HepG2 (cell line): ENCODE measurements around the gene KAT6B. TPM values are rescaled to one million over a fixed set of nuclear protein-coding genes. Genes with fewer than 3 reads are reported as not detected.

Experiments used
- ATAC-seq: fragments of 200-7000 bp; cut with Tn5 transposase; 3 replicates; pipeline ENCODE4 v1.9.1; 2020; ENCODE audit warnings: mild to moderate bottlenecking, moderate library complexity
- BruUV-seq: library from RNA; stranded (reverse); fragments of 400-500 nt; replicated peaks from 2 replicates; lab custom pipeline; 2021; lab: Mats Ljungman, UMichigan
- CTCF ChIA-PET: fragments of 300-600 bp; formaldehyde crosslinking; extraction: SDS; loops from one replicate; lab custom pipeline; 2021; ENCODE audit warnings: low total read pairs, inconsistent platforms, low intra/inter-chr PET ratio; lab: Yijun Ruan, JAX
- POLR2A ChIA-PET: fragments of 350-600 bp; sonication (Branson Sonifier 250); formaldehyde crosslinking; loops from one replicate; lab custom pipeline; 2020; ENCODE audit warnings: antibody characterized with exemption, inconsistent platforms; lab: Yijun Ruan, JAX
- DNase-seq: peaks from one replicate; pipeline ENCODE4 v3.0.0-alpha.2; 2015; ENCODE audit warnings: low spot score
- FAIRE-seq: peaks from 3 replicates; lab custom pipeline; 2011; peaks lifted over from hg19 to GRCh38; lab: Jason Lieb, UNC
- H2AFZ ChIP-seq: one replicate; pipeline ENCODE4 v1.6.1; 2011; ENCODE audit warnings: low read length, inconsistent platforms
- H3K27ac ChIP-seq: fragments of 300-600 bp; 3 replicates; pipeline ENCODE4 v1.8.0; 2011; ENCODE audit warnings: mixed run types, mild to moderate bottlenecking, mixed read lengths, low read length, inconsistent platforms; ENCODE audit not compliant: insufficient read depth; ENCODE audit errors: extremely low read length
- H3K27me3 ChIP-seq, 2 experiments: fragments of 200-600 bp in 1 of 2; 2 replicates in 1 of 2; 3 replicates in 1 of 2; pipeline versions ENCODE4 v1.6.0 to v1.8.0; 2011; ENCODE audit warnings: low read length in 2 of 2, mild to moderate bottlenecking in 2 of 2, moderate library complexity in 2 of 2, inconsistent platforms in 1 of 2; ENCODE audit not compliant: insufficient read depth in 2 of 2, control insufficient read depth in 1 of 2
- H3K36me3 ChIP-seq, 2 experiments: fragments of 200-600 bp in 1 of 2; replicated peaks in 1 of 2; 2 replicates in 1 of 2; 3 replicates in 1 of 2; pipeline versions ENCODE4 v1.5.1 to v1.8.0; 2011; ENCODE audit warnings: low read length in 2 of 2, inconsistent platforms in 1 of 2; ENCODE audit not compliant: insufficient read depth in 2 of 2, control insufficient read depth in 1 of 2
- H3K4me1 ChIP-seq: 2 replicates; pipeline ENCODE4 v1.5.1; 2012; ENCODE audit warnings: low read length, inconsistent platforms; ENCODE audit not compliant: insufficient read depth
- H3K4me2 ChIP-seq: 2 replicates; pipeline ENCODE4 v1.6.0; 2011; ENCODE audit warnings: low read depth, low read length, inconsistent platforms
- H3K4me3 ChIP-seq, 3 experiments: fragments of 200-600 bp in 1 of 3; sonication (generic), shearing (Covaris generic) in 1 of 3; replicated peaks in 1 of 3; 2 replicates each; pipeline ENCODE4 v1.5.1; 2011 to 2016; ENCODE audit warnings: low read length in 3 of 3, inconsistent platforms in 2 of 3, low read depth in 2 of 3, mild to moderate bottlenecking in 2 of 3, control low read depth in 1 of 3, mixed read lengths in 1 of 3; ENCODE audit not compliant: insufficient read depth in 1 of 3
- H3K79me2 ChIP-seq: one replicate; pipeline ENCODE4 v1.6.1; 2011; ENCODE audit warnings: low read length, inconsistent platforms; ENCODE audit not compliant: insufficient read depth
- H3K9ac ChIP-seq: 2 replicates; pipeline ENCODE4 v1.6.0; 2011; ENCODE audit warnings: mild to moderate bottlenecking, low read depth, low read length, inconsistent platforms; ENCODE audit not compliant: insufficient read depth
- H3K9me3 ChIP-seq: 2 replicates; pipeline ENCODE4 v1.5.1; 2012; ENCODE audit warnings: mild to moderate bottlenecking, low read length
- H4K20me1 ChIP-seq: 2 replicates; pipeline ENCODE4 v1.6.0; 2011; ENCODE audit warnings: inconsistent platforms, mild to moderate bottlenecking, low read length, moderate library complexity; ENCODE audit not compliant: insufficient read depth
- DNMT1 ChIP-seq: sonication (generic); formaldehyde crosslinking; IDR thresholded peaks from 2 replicates; pipeline ENCODE4 v1.5.1; 2020; ENCODE audit warnings: mild to moderate bottlenecking, missing genetic modification reagents
- ETV5 ChIP-seq: IDR thresholded peaks from 2 replicates; pipeline ENCODE4 v1.6.1; 2018; ENCODE audit warnings: missing biosample characterization, missing genetic modification reagents, inconsistent platforms, borderline replicate concordance
- IRF1 ChIP-seq: sonication (generic); formaldehyde crosslinking; IDR thresholded peaks from 2 replicates; pipeline ENCODE4 v1.4.0; 2020; ENCODE audit warnings: low read depth, mild to moderate bottlenecking, missing genetic modification reagents
- KMT2A ChIP-seq: sonication (generic); formaldehyde crosslinking; IDR thresholded peaks from 2 replicates; pipeline ENCODE4 v1.4.0; 2020; ENCODE audit warnings: missing genetic modification reagents
- PRDM4 ChIP-seq: sonication (generic); formaldehyde crosslinking; IDR thresholded peaks from 2 replicates; pipeline ENCODE4 v1.9.0; 2021; ENCODE audit warnings: missing genetic modification reagents, borderline replicate concordance
- RBAK ChIP-seq: sonication (generic); formaldehyde crosslinking; IDR thresholded peaks from 2 replicates; pipeline ENCODE4 v1.5.1; 2020; ENCODE audit warnings: mild to moderate bottlenecking, missing genetic modification reagents
- SP140L ChIP-seq: sonication (generic); formaldehyde crosslinking; IDR thresholded peaks from 2 replicates; pipeline ENCODE4 v1.4.0; 2020; ENCODE audit warnings: missing genetic modification reagents, borderline replicate concordance
- TAF15 ChIP-seq: fragments of 200-400 bp; formaldehyde crosslinking; IDR thresholded peaks from one replicate; pipeline ENCODE4 v1.6.1; 2018; ENCODE audit warnings: mild to moderate bottlenecking, low read depth, low read length; ENCODE audit not compliant: poor library complexity, severe bottlenecking
- ZC3H13 ChIP-seq: sonication (generic); formaldehyde crosslinking; IDR thresholded peaks from 2 replicates; pipeline ENCODE4 v1.8.1; 2023; ENCODE audit warnings: mild to moderate bottlenecking, missing genetic modification reagents, moderate library complexity
- ZNF138 ChIP-seq: sonication (generic); formaldehyde crosslinking; IDR thresholded peaks from 2 replicates; pipeline ENCODE4 v1.5.0; 2020; ENCODE audit warnings: mild to moderate bottlenecking, low read depth, missing genetic modification reagents
- ZNF263 ChIP-seq: sonication (generic); formaldehyde crosslinking; IDR thresholded peaks from 2 replicates; pipeline ENCODE4 v1.4.0; 2020; ENCODE audit warnings: missing genetic modification reagents
- ZNF318 ChIP-seq: sonication (generic); formaldehyde crosslinking; IDR thresholded peaks from 2 replicates; pipeline ENCODE4 v1.4.0; 2020; ENCODE audit warnings: mild to moderate bottlenecking, missing genetic modification reagents
- ZNF562 ChIP-seq: sonication (generic); formaldehyde crosslinking; IDR thresholded peaks from 2 replicates; pipeline ENCODE4 v1.8.0; 2022; ENCODE audit warnings: missing genetic modification reagents, borderline replicate concordance
- ZNF605 ChIP-seq: sonication (generic); formaldehyde crosslinking; IDR thresholded peaks from 2 replicates; pipeline ENCODE4 v1.8.0; 2022; ENCODE audit warnings: mild to moderate bottlenecking, missing genetic modification reagents
- WGBS: methylation state at CpG from one replicate; pipeline ENCODE4 v1.1.6; 2017; ENCODE audit warnings: low lambda C conversion rate; 5-methylcytosine and 5-hydroxymethylcytosine counted together
- in situ Hi-C: cut with HindIII; loops from 2 replicates; pipeline ENCODE4 v1.10.0; 2017; ENCODE audit warnings: low pct_unique_long_range_greater_than_20kb; ENCODE audit not compliant: extremely low pct_ligation_motif_present
- intact Hi-C: fragments of 100-400 bp; cut with micrococcal nuclease; formaldehyde crosslinking; loops from one replicate; pipeline ENCODE4 v1.10.0; 2022; ENCODE audit not compliant: unreplicated experiment
- polyA plus RNA-seq, 8 experiments: library from polyadenylated mRNA; depleted of rRNA in 3 of 8; stranded (reverse) in 7 of 8; unstranded in 1 of 8; fragments of >200 nt; fragmentation: Illumina TruSeq in 4 of 8; extraction: Trizol in 4 of 8; gene quantifications; 2 replicates each; pipeline versions ENCODE4 v1.2.1 to v1.2.3, GENCODE V29; 2011 to 2016; ENCODE audit warnings: low read depth in 4 of 8, missing spikeins in 1 of 8, mixed read lengths in 1 of 8; ENCODE audit not compliant: insufficient read depth in 1 of 8
- total RNA-seq, 5 experiments: library from RNA; depleted of rRNA; stranded (reverse); fragments of >200 nt; fragmentation: Illumina TruSeq; extraction: Trizol; gene quantifications; 2 replicates each; pipeline ENCODE4 v1.2.3, GENCODE V29; 2016; ENCODE audit warnings: low read depth in 1 of 5

KAT6B gene
- total and polyA plus RNA-seq, 2 of the 13 experiments (the other 11 are each of a cell fraction or from before 2014, with no cell fraction given) = 3.0 to 9.5 TPM

GRCh38 chr10:74784462-74784861 lies 41.9 kb upstream of the KAT6B start:
- Histone ChIP-seq H3K9me3 (no peaks in the 10 kb centered on the region), H3K4me2 (no peak overlapping the region), H4K20me1 (no peaks in the 10 kb centered on the region), H3K79me2 (no peaks in the 10 kb centered on the region), H3K27me3 (no peaks in the 10 kb centered on the region; a peak in 2 of 5 replicates), H3K4me1 (no peaks in the 10 kb centered on the region; the same call in 1 of the 2 replicates), H2AFZ (no peak overlapping the region), H3K4me3 (no peak overlapping the region), H3K9ac (no peak overlapping the region), H3K36me3 (no peaks in the 10 kb centered on the region), H3K27ac (no peak overlapping the region)
- in situ Hi-C loops = no loop called here
- FAIRE-seq (no peak), DNase-seq (no peak), ATAC-seq (no peak)
- BruUV-seq = no TSS peak
- WGBS = 0% methylated on average over 1 of the region's 1 CpG
- POLR2A ChIA-PET = interaction anchor here (0.9 kb wide), 1 partner anchor 35 kb away, joined by 3 read pairs; no protein-coding TSS in a partner anchor
- CTCF ChIA-PET = no interaction called here
- intact Hi-C loops = no loop called here
- no peak for TF ChIP-seq SP140L
- TF ChIP-seq IRF1 = no peak
- no peak for TF ChIP-seq ZNF138
- no peak for TF ChIP-seq RBAK (CRISPR knock-in tag)
- TF ChIP-seq ZNF605 (CRISPR knock-in tag) = no peak
- no peak for TF ChIP-seq DNMT1
- no peak for TF ChIP-seq PRDM4 (CRISPR knock-in tag)
- TF ChIP-seq TAF15 = no peak
- no peak for TF ChIP-seq ETV5 (CRISPR knock-in tag)
- no peak for TF ChIP-seq ZNF263 (CRISPR knock-in tag)
- TF ChIP-seq ZC3H13 (CRISPR knock-in tag) = no peak
- no peak for TF ChIP-seq KMT2A
- no peak for TF ChIP-seq ZNF318 (CRISPR knock-in tag)
- TF ChIP-seq ZNF562 (CRISPR knock-in tag) = no peak
